ENCODE results near the gene SLC16A3. TPM values are rescaled to one million over a fixed set of nuclear protein-coding genes. Genes with fewer than 3 reads are reported as not detected.

Gene SLC16A3
- total and polyA plus RNA-seq, 2 donors (not counting 1 experiment from before 2014, with no cell fraction given) = 14.9 to 65.7 TPM

- no peak overlapping the region for H3K4me3 ChIP-seq (ENCODE audit: control extremely low read depth in 1 of 5, extremely low read depth in 1 of 5, insufficient read depth in 1 of 5, low read depth in 2 of 5, low read length in 4 of 5)
- no peak overlapping the region for H3K9ac ChIP-seq (ENCODE audit: low read length)
- WGBS (ENCODE audit: insufficient coverage) = 93% methylated on average over 24 of the region's 25 CpGs
- H3K27me3 ChIP-seq (replicated peaks in 1 of 4; ENCODE audit: control extremely low read depth in 1 of 4, control insufficient read depth in 3 of 4, insufficient read depth in 4 of 4, low read length in 3 of 4) = peaks cover 0 to 10% (median 0%) of the 10 kb centered on the region in 4 experiments
- no peaks in the 10 kb centered on the region for H3K79me2 ChIP-seq (ENCODE audit: control insufficient read depth, insufficient read depth, low read length)
- Mint-ChIP-seq H3K27me3 (no peaks in the 10 kb centered on the region), H3K4me3 (no peak overlapping the region), H3K9me3 (ENCODE audit: insufficient read depth) (no peaks in the 10 kb centered on the region), H3K27ac (no peak overlapping the region), H3K4me1 (peaks cover 9% of the 10 kb centered on the region)
- peaks cover 0 to 6% of the 10 kb centered on the region in 2 donors for H3K4me1 ChIP-seq (ENCODE audit: control insufficient read depth in 2 of 2, insufficient read depth in 2 of 2, low read length in 2 of 2)
- H3K36me3 ChIP-seq (replicated peaks in 1 of 2; ENCODE audit: control extremely low read depth in 1 of 2, control insufficient read depth in 1 of 2, extremely low read depth in 1 of 2, insufficient read depth in 2 of 2, low read length in 1 of 2) = no peaks in the 10 kb centered on the region
- no peaks in the 10 kb centered on the region for H4K20me1 ChIP-seq (ENCODE audit: control insufficient read depth, insufficient read depth, low read length, poor library complexity, severe bottlenecking)
- POLR2A ChIA-PET = no interaction called here
- no peak overlapping the region for H2AFZ ChIP-seq (ENCODE audit: insufficient read depth, low read depth, low read length, poor library complexity, severe bottlenecking)
- TF ChIP-seq EZH2 (IDR thresholded peaks at IDR 0.05; ENCODE audit: borderline replicate concordance, insufficient read depth, low read depth, low read length, poor library complexity, severe bottlenecking) = no peak
- TF ChIP-seq, protein P1, sequence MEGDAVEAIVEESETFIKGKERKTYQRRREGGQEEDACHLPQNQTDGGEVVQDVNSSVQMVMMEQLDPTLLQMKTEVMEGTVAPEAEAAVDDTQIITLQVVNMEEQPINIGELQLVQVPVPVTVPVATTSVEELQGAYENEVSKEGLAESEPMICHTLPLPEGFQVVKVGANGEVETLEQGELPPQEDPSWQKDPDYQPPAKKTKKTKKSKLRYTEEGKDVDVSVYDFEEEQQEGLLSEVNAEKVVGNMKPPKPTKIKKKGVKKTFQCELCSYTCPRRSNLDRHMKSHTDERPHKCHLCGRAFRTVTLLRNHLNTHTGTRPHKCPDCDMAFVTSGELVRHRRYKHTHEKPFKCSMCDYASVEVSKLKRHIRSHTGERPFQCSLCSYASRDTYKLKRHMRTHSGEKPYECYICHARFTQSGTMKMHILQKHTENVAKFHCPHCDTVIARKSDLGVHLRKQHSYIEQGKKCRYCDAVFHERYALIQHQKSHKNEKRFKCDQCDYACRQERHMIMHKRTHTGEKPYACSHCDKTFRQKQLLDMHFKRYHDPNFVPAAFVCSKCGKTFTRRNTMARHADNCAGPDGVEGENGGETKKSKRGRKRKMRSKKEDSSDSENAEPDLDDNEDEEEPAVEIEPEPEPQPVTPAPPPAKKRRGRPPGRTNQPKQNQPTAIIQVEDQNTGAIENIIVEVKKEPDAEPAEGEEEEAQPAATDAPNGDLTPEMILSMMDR (IDR thresholded peaks at IDR 0.05) = no peak
- H3K4me2 ChIP-seq (replicated peaks; ENCODE audit: low read depth, low read length, poor library complexity, severe bottlenecking) = no peak overlapping the region
- intact Hi-C loops (cut with micrococcal nuclease) = no loop called here
- ATAC-seq (ENCODE audit: low read depth) (no peak), DNase-seq (no peak)
- CTCF ChIA-PET = no interaction called here
- H3K27ac ChIP-seq (ENCODE audit: low read length in 2 of 2) = no peak overlapping the region
- peaks cover 0 to 4% (median 0%) of the 10 kb centered on the region in 3 donors for H3K9me3 ChIP-seq (ENCODE audit: control extremely low read depth in 1 of 3, control insufficient read depth in 2 of 3, insufficient read depth in 1 of 3, low read length in 2 of 3)
Measured at GRCh38 chr17:82282239-82283207, 53.7 kb downstream of the SLC16A3 start.

Measured in B cell (primary cell).